Measurements from ENCODE around the gene FLRT2. TPM values are rescaled to one million over a fixed set of nuclear protein-coding genes. Genes with fewer than 3 reads are reported as not detected.

The FLRT2 gene
- total and polyA plus RNA-seq, 2 donors (not counting 1 experiment from before 2014, with no cell fraction given): not detected

GRCh38 chr14:85701116-85701515 lies 171.2 kb downstream of the FLRT2 start:
- no peak for ATAC-seq (ENCODE audit: low read depth)
- Histone ChIP-seq H4K20me1 (ENCODE audit: control insufficient read depth, insufficient read depth, low read length, poor library complexity, severe bottlenecking) (no peaks in the 10 kb centered on the region), H3K4me3 (ENCODE audit: control extremely low read depth in 1 of 5, extremely low read depth in 1 of 5, insufficient read depth in 1 of 5, low read depth in 2 of 5, low read length in 4 of 5) (no peak overlapping the region), H3K27ac (ENCODE audit: low read length in 2 of 2) (no peak overlapping the region), H2AFZ (ENCODE audit: insufficient read depth, low read depth, low read length, poor library complexity, severe bottlenecking) (no peak overlapping the region), H3K9ac (ENCODE audit: low read length) (no peak overlapping the region), H3K27me3 (replicated peaks in 1 of 4; ENCODE audit: control extremely low read depth in 1 of 4, control insufficient read depth in 3 of 4, insufficient read depth in 4 of 4, low read length in 3 of 4) (no peaks in the 10 kb centered on the region), H3K36me3 (replicated peaks in 1 of 2; ENCODE audit: control extremely low read depth in 1 of 2, control insufficient read depth in 1 of 2, extremely low read depth in 1 of 2, insufficient read depth in 2 of 2, low read length in 1 of 2) (no peaks in the 10 kb centered on the region), H3K4me2 (replicated peaks; ENCODE audit: low read depth, low read length, poor library complexity, severe bottlenecking) (no peak overlapping the region), H3K9me3 (ENCODE audit: control extremely low read depth in 1 of 3, control insufficient read depth in 2 of 3, insufficient read depth in 1 of 3, low read length in 2 of 3) (no peaks in the 10 kb centered on the region), H3K4me1 (ENCODE audit: control insufficient read depth in 2 of 2, insufficient read depth in 2 of 2, low read length in 2 of 2) (no peaks in the 10 kb centered on the region), H3K79me2 (ENCODE audit: control insufficient read depth, insufficient read depth, low read length) (no peaks in the 10 kb centered on the region)
- 80% methylated on average over 4 of the region's 6 CpGs for WGBS (ENCODE audit: insufficient coverage)
- DNase-seq: no peak
- Mint-ChIP-seq H3K27me3 (no peaks in the 10 kb centered on the region), H3K9me3 (ENCODE audit: insufficient read depth) (peaks cover 4% of the 10 kb centered on the region), H3K27ac (no peak overlapping the region), H3K4me3 (no peak overlapping the region), H3K4me1 (no peaks in the 10 kb centered on the region)
- intact Hi-C loops (cut with micrococcal nuclease): no loop called here
- CTCF ChIA-PET: no interaction called here
- TF ChIP-seq CTCF (IDR thresholded peaks at IDR 0.05) (no peak), EZH2 (IDR thresholded peaks at IDR 0.05; ENCODE audit: borderline replicate concordance, insufficient read depth, low read depth, low read length, poor library complexity, severe bottlenecking) (no peak)
- POLR2A ChIA-PET: no interaction called here

GRCh38 chr14:85701763-85702162 lies 171.8 kb downstream of the FLRT2 start:
- H2AFZ ChIP-seq (ENCODE audit: insufficient read depth, low read depth, low read length, poor library complexity, severe bottlenecking): no peak overlapping the region
- no peaks in the 10 kb centered on the region for H3K4me1 ChIP-seq (ENCODE audit: control insufficient read depth in 2 of 2, insufficient read depth in 2 of 2, low read length in 2 of 2)
- no peaks in the 10 kb centered on the region for H4K20me1 ChIP-seq (ENCODE audit: control insufficient read depth, insufficient read depth, low read length, poor library complexity, severe bottlenecking)
- H3K9me3 ChIP-seq (ENCODE audit: control extremely low read depth in 1 of 3, control insufficient read depth in 2 of 3, insufficient read depth in 1 of 3, low read length in 2 of 3): no peaks in the 10 kb centered on the region
- Mint-ChIP-seq H3K4me3 (no peak overlapping the region), H3K9me3 (ENCODE audit: insufficient read depth) (peaks cover 4% of the 10 kb centered on the region), H3K27ac (no peak overlapping the region), H3K4me1 (no peaks in the 10 kb centered on the region), H3K27me3 (no peaks in the 10 kb centered on the region)
- POLR2A ChIA-PET: no interaction called here
- H3K27ac ChIP-seq (ENCODE audit: low read length in 2 of 2): no peak overlapping the region
- DNase-seq (no peak), ATAC-seq (ENCODE audit: low read depth) (no peak)
- CTCF ChIA-PET: no interaction called here
- no peak overlapping the region for H3K9ac ChIP-seq (ENCODE audit: low read length)
- WGBS (ENCODE audit: insufficient coverage): 57% methylated on average over 1 of the region's 3 CpGs
- TF ChIP-seq EZH2 (IDR thresholded peaks at IDR 0.05; ENCODE audit: borderline replicate concordance, insufficient read depth, low read depth, low read length, poor library complexity, severe bottlenecking) (no peak), CTCF (IDR thresholded peaks at IDR 0.05) (no peak)
- H3K4me2 ChIP-seq (replicated peaks; ENCODE audit: low read depth, low read length, poor library complexity, severe bottlenecking): no peak overlapping the region
- H3K79me2 ChIP-seq (ENCODE audit: control insufficient read depth, insufficient read depth, low read length): no peaks in the 10 kb centered on the region
- intact Hi-C loops (cut with micrococcal nuclease): no loop called here
- H3K4me3 ChIP-seq (ENCODE audit: control extremely low read depth in 1 of 5, extremely low read depth in 1 of 5, insufficient read depth in 1 of 5, low read depth in 2 of 5, low read length in 4 of 5): no peak overlapping the region
- H3K36me3 ChIP-seq (replicated peaks in 1 of 2; ENCODE audit: control extremely low read depth in 1 of 2, control insufficient read depth in 1 of 2, extremely low read depth in 1 of 2, insufficient read depth in 2 of 2, low read length in 1 of 2): no peaks in the 10 kb centered on the region
- H3K27me3 ChIP-seq (replicated peaks in 1 of 4; ENCODE audit: control extremely low read depth in 1 of 4, control insufficient read depth in 3 of 4, insufficient read depth in 4 of 4, low read length in 3 of 4): no peaks in the 10 kb centered on the region

Measured in B cell (primary cell).